Activated CD4-positive, alpha-beta memory T cell treated with anti-CD3 and anti-CD28 coated beads for 36 hours (primary cell): Measurements from ENCODE around the gene KIAA0753. TPM values are rescaled to one million over a fixed set of nuclear protein-coding genes. Genes with fewer than 3 reads are reported as not detected.
A peak's percentile ranks its signal among the peaks of the same experiment; 100 is the strongest.
"Not testable (repeated sequence)": the region's sequence is repeated elsewhere in the genome, so short reads cannot be mapped to it uniquely, and the experiment has no call there.

ENCODE experiments used
- CTCF ChIA-PET: fragments of 350-600 bp; sonication (Branson Sonifier 250); formaldehyde crosslinking; loops from one replicate; lab custom pipeline; 2021; ENCODE audit warnings: antibody characterized with exemption, inconsistent platforms; lab: Charles Lee
- POLR2A ChIA-PET: fragments of 350-600 bp; sonication (Branson Sonifier 250); formaldehyde crosslinking; loops from one replicate; lab custom pipeline; 2021; ENCODE audit warnings: antibody characterized with exemption; lab: Charles Lee
- DNase-seq: peaks from one replicate; pipeline ENCODE4 v3.0.0-alpha.2; 2020
- H3K27ac Mint-ChIP-seq: one replicate; pipeline ENCODE4 v1.8.0; 2021; ENCODE audit warnings: mixed read lengths
- H3K27me3 Mint-ChIP-seq: one replicate; pipeline ENCODE4 v1.8.0; 2021; ENCODE audit warnings: mixed read lengths
- H3K36me3 Mint-ChIP-seq: one replicate; pipeline ENCODE4 v1.8.0; 2021; ENCODE audit warnings: mixed read lengths
- H3K4me1 Mint-ChIP-seq: one replicate; pipeline ENCODE4 v1.8.0; 2021; ENCODE audit warnings: low read depth, mixed read lengths
- H3K4me3 Mint-ChIP-seq: one replicate; pipeline ENCODE4 v1.8.0; 2021; ENCODE audit warnings: mild to moderate bottlenecking, mixed read lengths
- H3K9me3 Mint-ChIP-seq: one replicate; pipeline ENCODE4 v1.8.0; 2021; ENCODE audit warnings: mixed read lengths
- intact Hi-C: fragments of 100-400 bp; cut with micrococcal nuclease; formaldehyde crosslinking; loops from one replicate; pipeline ENCODE4 v1.15.1; 2023
- total RNA-seq, 2 experiments: library from RNA; stranded (reverse); gene quantifications; one replicate each; pipeline ENCODE4 v1.2.3, GENCODE V29; 2021

Gene KIAA0753
- total RNA-seq, 2 experiments from 2014 or later: 14.2 to 14.7 TPM

- no peaks in the 10 kb centered on the region for H3K27me3 Mint-ChIP-seq
- intact Hi-C loops: loop anchor here (2.0 to 10.0 kb wide), 3 partner anchors 175 to 335 kb away; no protein-coding TSS in a partner anchor
- peaks cover 2% of the 10 kb centered on the region for H3K4me1 Mint-ChIP-seq
- H3K4me3 Mint-ChIP-seq: no peak overlapping the region
- H3K36me3 Mint-ChIP-seq: no peaks in the 10 kb centered on the region
- ChIA-PET POLR2A (no interaction called here), CTCF (interaction anchor here (0.7 to 2.4 kb wide), 4 partner anchors 21 to 227 kb away, joined by 3 to 23 read pairs (median 6); no protein-coding TSS in a partner anchor)
- DNase-seq: no peak
- H3K27ac Mint-ChIP-seq: no peak overlapping the region
- no peaks in the 10 kb centered on the region for H3K9me3 Mint-ChIP-seq
Observed at GRCh38 chr17:6667516-6667915, 27.0 kb upstream of the KIAA0753 start.

GRCh38 chr17:6666557-6666956 lies 26.0 kb upstream of the KIAA0753 start:
- intact Hi-C loops: loop anchor here (2.0 to 10.0 kb wide), 3 partner anchors 176 to 336 kb away; no protein-coding TSS in a partner anchor

DNA sequence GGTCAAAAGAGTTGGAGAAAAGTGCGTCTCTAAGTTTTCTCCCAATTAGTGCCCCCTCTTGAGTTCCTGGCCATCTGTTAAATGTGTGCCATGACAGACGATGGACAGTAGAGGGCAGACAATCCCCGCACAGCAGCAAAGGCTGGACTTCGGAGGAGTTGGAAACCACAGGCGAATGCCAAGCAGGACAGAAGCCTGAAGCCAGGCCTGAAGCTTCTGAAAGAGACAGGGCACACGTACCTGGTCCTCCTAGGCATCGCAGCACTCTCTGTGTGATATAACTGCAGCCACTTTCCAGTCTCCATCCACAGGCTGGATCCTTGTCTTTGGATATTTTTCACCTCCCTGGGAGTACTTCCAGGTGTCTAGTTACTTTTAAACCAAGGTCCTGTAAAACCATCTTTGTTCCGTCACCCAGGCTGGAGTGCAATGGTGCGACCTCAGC lies 25.6 kb upstream of the KIAA0753 start:
- Mint-ChIP-seq H3K9me3 (no peaks in the 10 kb centered on the region), H3K4me3 (no peak overlapping the region), H3K4me1 (peaks cover 7% of the 10 kb centered on the region), H3K27ac (no peak overlapping the region), H3K27me3 (no peaks in the 10 kb centered on the region), H3K36me3 (no peaks in the 10 kb centered on the region)
- ChIA-PET CTCF (interaction anchor here (0.7 to 2.4 kb wide), 12 partner anchors 9 to 1791 kb away, joined by 3 to 23 read pairs (median 4); partner anchors contain the start of genes C17orf100, KIAA0753, MED31 and SLC13A5), POLR2A (no interaction called here)
- intact Hi-C loops: loop anchor here (2.0 to 10.0 kb wide), 3 partner anchors 177 to 336 kb away; no protein-coding TSS in a partner anchor
- DNase-seq: peak; percentile 65

More at GRCh38 chr17:6666557-6666956, 26.0 kb upstream of the KIAA0753 start:
- peaks cover 3% of the 10 kb centered on the region for H3K4me1 Mint-ChIP-seq
- no peak overlapping the region for H3K27ac Mint-ChIP-seq
- H3K9me3 Mint-ChIP-seq: no peaks in the 10 kb centered on the region
- H3K4me3 Mint-ChIP-seq: no peak overlapping the region
- ChIA-PET POLR2A (no interaction called here), CTCF (interaction anchor here (0.7 to 2.4 kb wide), 12 partner anchors 10 to 1791 kb away, joined by 3 to 23 read pairs (median 4); partner anchors contain the start of genes C17orf100, KIAA0753, MED31 and SLC13A5)
- H3K27me3 Mint-ChIP-seq: no peaks in the 10 kb centered on the region
- DNase-seq: no peak
- no peaks in the 10 kb centered on the region for H3K36me3 Mint-ChIP-seq

- H3K9me3 Mint-ChIP-seq, POLR2A ChIA-PET, H3K36me3 Mint-ChIP-seq, DNase-seq, H3K27ac Mint-ChIP-seq, H3K27me3 Mint-ChIP-seq, CTCF ChIA-PET, H3K4me3 Mint-ChIP-seq: not testable (repeated sequence)
- peaks cover 22% of the 10 kb centered on the region for H3K4me1 Mint-ChIP-seq
- intact Hi-C loops: loop anchor here (10.0 kb wide), 1 partner anchor 232 kb away; no protein-coding TSS in a partner anchor
Observed at GRCh38 chr17:6663200-6663599, 22.7 kb upstream of the KIAA0753 start.

DNA sequence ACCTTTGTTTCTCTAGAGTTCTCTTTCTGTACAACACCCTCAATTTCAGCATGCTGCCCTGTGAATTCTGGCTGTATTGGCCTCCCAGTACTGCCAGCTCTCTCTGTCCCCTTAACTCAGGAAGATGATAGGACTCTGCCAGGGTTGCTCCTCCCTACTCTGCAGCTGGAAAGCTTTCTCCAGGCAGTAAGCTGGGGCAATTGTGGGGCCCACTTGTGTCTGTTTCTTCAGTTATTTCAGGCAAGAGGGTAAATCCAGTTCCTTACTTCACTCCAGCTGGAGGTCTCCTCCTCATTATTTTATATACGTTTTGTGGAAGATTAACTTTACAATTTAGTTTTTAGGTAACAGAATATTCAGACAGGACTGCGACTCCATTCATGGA lies 20.9 kb upstream of the KIAA0753 start:
- Mint-ChIP-seq H3K27ac (no peak overlapping the region), H3K9me3 (no peaks in the 10 kb centered on the region), H3K4me1 (peaks cover 27% of the 10 kb centered on the region), H3K27me3 (no peaks in the 10 kb centered on the region), H3K36me3 (no peaks in the 10 kb centered on the region), H3K4me3 (no peak overlapping the region)
- CTCF ChIA-PET: interaction anchor here (1.4 to 1.5 kb wide), 3 partner anchors 40 to 343 kb away, joined by 3 to 4 read pairs (median 3); no protein-coding TSS in a partner anchor
- intact Hi-C loops: loop anchor here (10.0 kb wide), 1 partner anchor 233 kb away; no protein-coding TSS in a partner anchor
- POLR2A ChIA-PET: interaction anchor here (0.5 to 1.9 kb wide), 2 partner anchors 10 to 33 kb away, joined by 3 to 7 read pairs; partner anchors contain the start of genes C17orf100 and MED31
- DNase-seq: no peak

- ChIA-PET POLR2A (interaction anchor here (0.5 to 1.9 kb wide), 3 partner anchors 10 to 33 kb away, joined by 3 to 7 read pairs (median 3); partner anchors contain the start of genes C17orf100, KIAA0753, MED31 and TXNDC17), CTCF (interaction anchor here (1.4 to 1.5 kb wide), 3 partner anchors 40 to 343 kb away, joined by 3 to 4 read pairs (median 3); no protein-coding TSS in a partner anchor)
- no peak overlapping the region for H3K4me3 Mint-ChIP-seq
- DNase-seq: peak; percentile 53
- no peaks in the 10 kb centered on the region for H3K9me3 Mint-ChIP-seq
- no peaks in the 10 kb centered on the region for H3K36me3 Mint-ChIP-seq
- H3K4me1 Mint-ChIP-seq: peaks cover 27% of the 10 kb centered on the region
- intact Hi-C loops: loop anchor here (10.0 kb wide), 1 partner anchor 234 kb away; no protein-coding TSS in a partner anchor
- no peaks in the 10 kb centered on the region for H3K27me3 Mint-ChIP-seq
- no peak overlapping the region for H3K27ac Mint-ChIP-seq
Observed at GRCh38 chr17:6660805-6661463, 20.4 kb upstream of the KIAA0753 start.

DNA sequence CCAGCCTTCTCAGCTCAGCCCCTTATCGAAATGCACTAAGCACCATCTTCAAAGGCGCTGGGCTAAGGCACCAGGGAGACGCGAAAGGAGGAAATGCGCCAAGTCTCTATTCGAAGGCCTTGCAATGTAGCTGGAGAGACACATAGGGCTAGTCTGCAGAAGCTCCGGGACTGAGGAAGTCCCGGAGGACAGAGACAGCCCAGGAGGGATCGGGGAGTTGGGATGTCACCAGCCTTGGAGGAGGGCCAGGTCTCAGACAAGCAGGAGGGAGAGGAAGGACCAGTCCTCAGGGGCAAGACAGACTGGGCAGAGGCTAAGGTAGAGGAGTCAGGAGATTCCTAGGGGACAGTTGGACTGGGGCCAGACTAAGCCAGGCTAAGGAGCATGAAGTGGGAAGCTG lies 19.6 kb upstream of the KIAA0753 start:
- intact Hi-C loops: loop anchor here (10.0 kb wide), 1 partner anchor 235 kb away; no protein-coding TSS in a partner anchor
- Mint-ChIP-seq H3K4me3 (no peak overlapping the region), H3K9me3 (no peaks in the 10 kb centered on the region), H3K4me1 (peaks cover 29% of the 10 kb centered on the region), H3K27me3 (no peaks in the 10 kb centered on the region), H3K36me3 (no peaks in the 10 kb centered on the region), H3K27ac (no peak overlapping the region)
- POLR2A ChIA-PET: interaction anchor here (1.4 to 1.9 kb wide), 2 partner anchors 9 to 19 kb away, joined by 3 to 7 read pairs; partner anchors contain the start of genes C17orf100, KIAA0753, MED31 and TXNDC17
- CTCF ChIA-PET: no interaction called here
- no peak for DNase-seq

- H3K4me3 Mint-ChIP-seq, intact Hi-C loops, H3K36me3 Mint-ChIP-seq, POLR2A ChIA-PET, H3K9me3 Mint-ChIP-seq, H3K27ac Mint-ChIP-seq, H3K27me3 Mint-ChIP-seq, DNase-seq, CTCF ChIA-PET: not testable (repeated sequence)
- H3K4me1 Mint-ChIP-seq: peaks cover 40% of the 10 kb centered on the region
Observed at GRCh38 chr17:6658411-6658810, 17.9 kb upstream of the KIAA0753 start.

DNA sequence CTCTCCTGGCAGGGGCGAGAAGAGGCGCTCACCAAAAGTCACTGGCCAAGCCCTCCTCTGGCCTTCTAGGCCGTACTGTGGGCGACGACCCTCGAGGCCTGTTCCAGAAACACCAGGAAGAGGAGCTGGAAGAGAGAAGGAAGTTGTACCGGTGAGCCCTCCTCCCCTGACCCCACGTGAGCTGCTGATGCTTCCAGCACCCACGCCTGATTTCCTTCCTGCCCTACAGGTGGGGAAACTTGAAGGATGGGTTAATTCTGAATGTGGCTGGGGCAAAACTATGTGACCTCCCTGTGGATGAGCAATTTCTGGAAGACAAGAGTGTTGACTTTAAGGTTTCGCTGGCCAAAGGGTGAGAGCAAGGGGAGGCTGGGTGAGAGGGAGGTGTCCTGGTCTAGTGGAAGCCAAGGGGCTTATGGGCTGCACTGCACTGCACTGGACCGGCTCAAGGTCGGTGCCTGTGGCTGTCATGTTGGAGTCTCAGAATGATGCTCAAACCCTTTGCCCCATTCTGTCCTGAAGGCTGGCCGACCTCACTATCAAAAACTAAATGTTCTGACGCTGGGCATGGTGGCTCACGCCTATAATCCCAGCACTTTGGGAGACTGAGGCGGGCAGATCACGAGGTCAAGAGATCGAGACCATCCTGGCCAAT lies 17.2 kb upstream of the KIAA0753 start:
- Mint-ChIP-seq H3K27ac (peak overlapping the region; percentile 55), H3K9me3 (no peaks in the 10 kb centered on the region), H3K27me3 (no peaks in the 10 kb centered on the region), H3K4me3 (peak overlapping the region; percentile 70), H3K4me1 (peaks cover 46% of the 10 kb centered on the region), H3K36me3 (peaks cover 3% of the 10 kb centered on the region)
- peak; percentile 34 for DNase-seq
- POLR2A ChIA-PET: interaction anchor here (0.7 to 1.0 kb wide), 2 partner anchors 17 to 18 kb away, joined by 3 read pairs; partner anchors contain the start of gene KIAA0753
- CTCF ChIA-PET: interaction anchor here (0.9 to 1.5 kb wide), 2 partner anchors 8 to 186 kb away, joined by 3 read pairs; no protein-coding TSS in a partner anchor
- intact Hi-C loops: no loop called here

- H3K36me3 Mint-ChIP-seq, H3K27me3 Mint-ChIP-seq, H3K9me3 Mint-ChIP-seq, intact Hi-C loops: not testable (repeated sequence)
- POLR2A ChIA-PET: interaction anchor here (0.7 to 1.0 kb wide), 2 partner anchors 17 to 18 kb away, joined by 3 read pairs; partner anchors contain the start of gene KIAA0753
- Mint-ChIP-seq H3K27ac (peak overlapping the region; percentile 55), H3K4me1 (peaks cover 53% of the 10 kb centered on the region), H3K4me3 (peak overlapping the region; percentile 70)
- peak; percentile 70 for DNase-seq
- CTCF ChIA-PET: interaction anchor here (0.9 to 1.5 kb wide), 2 partner anchors 9 to 185 kb away, joined by 3 read pairs; no protein-coding TSS in a partner anchor
Observed at GRCh38 chr17:6656797-6657632, 16.5 kb upstream of the KIAA0753 start.
